HepG2 (cell line): ENCODE measurements around the gene THSD4. TPM values are rescaled to one million over a fixed set of nuclear protein-coding genes. Genes with fewer than 3 reads are reported as not detected.

Experiments used
- ATAC-seq: fragments of 200-7000 bp; cut with Tn5 transposase; 3 replicates; pipeline ENCODE4 v1.9.1; 2020; ENCODE audit warnings: mild to moderate bottlenecking, moderate library complexity
- BruUV-seq: library from RNA; stranded (reverse); fragments of 400-500 nt; replicated peaks from 2 replicates; lab custom pipeline; 2021; lab: Mats Ljungman, UMichigan
- CTCF ChIA-PET: fragments of 300-600 bp; formaldehyde crosslinking; extraction: SDS; loops from one replicate; lab custom pipeline; 2021; ENCODE audit warnings: low total read pairs, inconsistent platforms, low intra/inter-chr PET ratio; lab: Yijun Ruan, JAX
- POLR2A ChIA-PET: fragments of 350-600 bp; sonication (Branson Sonifier 250); formaldehyde crosslinking; loops from one replicate; lab custom pipeline; 2020; ENCODE audit warnings: antibody characterized with exemption, inconsistent platforms; lab: Yijun Ruan, JAX
- DNase-seq: peaks from one replicate; pipeline ENCODE4 v3.0.0-alpha.2; 2015; ENCODE audit warnings: low spot score
- FAIRE-seq: peaks from 3 replicates; lab custom pipeline; 2011; peaks lifted over from hg19 to GRCh38; lab: Jason Lieb, UNC
- H2AFZ ChIP-seq: one replicate; pipeline ENCODE4 v1.6.1; 2011; ENCODE audit warnings: low read length, inconsistent platforms
- H3K27ac ChIP-seq: fragments of 300-600 bp; 3 replicates; pipeline ENCODE4 v1.8.0; 2011; ENCODE audit warnings: mixed run types, mild to moderate bottlenecking, mixed read lengths, low read length, inconsistent platforms; ENCODE audit not compliant: insufficient read depth; ENCODE audit errors: extremely low read length
- H3K27me3 ChIP-seq, 2 experiments: fragments of 200-600 bp in 1 of 2; 2 replicates in 1 of 2; 3 replicates in 1 of 2; pipeline versions ENCODE4 v1.6.0 to v1.8.0; 2011; ENCODE audit warnings: low read length in 2 of 2, mild to moderate bottlenecking in 2 of 2, moderate library complexity in 2 of 2, inconsistent platforms in 1 of 2; ENCODE audit not compliant: insufficient read depth in 2 of 2, control insufficient read depth in 1 of 2
- H3K36me3 ChIP-seq, 2 experiments: fragments of 200-600 bp in 1 of 2; replicated peaks in 1 of 2; 2 replicates in 1 of 2; 3 replicates in 1 of 2; pipeline versions ENCODE4 v1.5.1 to v1.8.0; 2011; ENCODE audit warnings: low read length in 2 of 2, inconsistent platforms in 1 of 2; ENCODE audit not compliant: insufficient read depth in 2 of 2, control insufficient read depth in 1 of 2
- H3K4me1 ChIP-seq: 2 replicates; pipeline ENCODE4 v1.5.1; 2012; ENCODE audit warnings: low read length, inconsistent platforms; ENCODE audit not compliant: insufficient read depth
- H3K4me2 ChIP-seq: 2 replicates; pipeline ENCODE4 v1.6.0; 2011; ENCODE audit warnings: low read depth, low read length, inconsistent platforms
- H3K4me3 ChIP-seq, 3 experiments: fragments of 200-600 bp in 1 of 3; sonication (generic), shearing (Covaris generic) in 1 of 3; replicated peaks in 1 of 3; 2 replicates each; pipeline ENCODE4 v1.5.1; 2011 to 2016; ENCODE audit warnings: low read length in 3 of 3, inconsistent platforms in 2 of 3, low read depth in 2 of 3, mild to moderate bottlenecking in 2 of 3, control low read depth in 1 of 3, mixed read lengths in 1 of 3; ENCODE audit not compliant: insufficient read depth in 1 of 3
- H3K79me2 ChIP-seq: one replicate; pipeline ENCODE4 v1.6.1; 2011; ENCODE audit warnings: low read length, inconsistent platforms; ENCODE audit not compliant: insufficient read depth
- H3K9ac ChIP-seq: 2 replicates; pipeline ENCODE4 v1.6.0; 2011; ENCODE audit warnings: mild to moderate bottlenecking, low read depth, low read length, inconsistent platforms; ENCODE audit not compliant: insufficient read depth
- H3K9me3 ChIP-seq: 2 replicates; pipeline ENCODE4 v1.5.1; 2012; ENCODE audit warnings: mild to moderate bottlenecking, low read length
- H4K20me1 ChIP-seq: 2 replicates; pipeline ENCODE4 v1.6.0; 2011; ENCODE audit warnings: inconsistent platforms, mild to moderate bottlenecking, low read length, moderate library complexity; ENCODE audit not compliant: insufficient read depth
- CSRNP1 ChIP-seq: sonication (generic); formaldehyde crosslinking; IDR thresholded peaks from 2 replicates; pipeline ENCODE4 v1.8.1; 2023; ENCODE audit warnings: mild to moderate bottlenecking, missing genetic modification reagents
- HNRNPL ChIP-seq: fragments of 200-400 bp; formaldehyde crosslinking; IDR thresholded peaks from 2 replicates; pipeline ENCODE4 v1.6.1; 2017; ENCODE audit warnings: mild to moderate bottlenecking, low read depth, low read length
- KLF13 ChIP-seq: sonication (generic); formaldehyde crosslinking; IDR thresholded peaks from 2 replicates; pipeline ENCODE4 v1.4.0; 2020; ENCODE audit warnings: mild to moderate bottlenecking, missing genetic modification reagents
- MAFG ChIP-seq: sonication (generic); formaldehyde crosslinking; IDR thresholded peaks from 2 replicates; pipeline ENCODE4 v1.5.1; 2020; ENCODE audit warnings: mild to moderate bottlenecking, missing genetic modification reagents
- MYPOP ChIP-seq: sonication (generic); formaldehyde crosslinking; IDR thresholded peaks from 2 replicates; pipeline ENCODE4 v1.8.1; 2023; ENCODE audit warnings: mild to moderate bottlenecking, moderate library complexity, missing genetic modification reagents
- NPAS2 ChIP-seq: sonication (generic); formaldehyde crosslinking; IDR thresholded peaks from 2 replicates; pipeline ENCODE4 v1.8.0; 2022; ENCODE audit warnings: mild to moderate bottlenecking, missing genetic modification reagents, borderline replicate concordance
- SAFB2 ChIP-seq: sonication (generic); formaldehyde crosslinking; IDR thresholded peaks from 2 replicates; pipeline ENCODE4 v1.5.1; 2020; ENCODE audit warnings: missing genetic modification reagents, low read depth, mild to moderate bottlenecking, borderline replicate concordance
- SMARCE1 ChIP-seq: fragments of 450-650 bp; IDR thresholded peaks from 2 replicates; pipeline ENCODE4 v1.6.1; 2017; ENCODE audit warnings: borderline replicate concordance
- SSRP1 ChIP-seq: IDR thresholded peaks from 2 replicates; pipeline ENCODE4 v1.6.1; 2016; ENCODE audit warnings: control low read depth
- ZNF318 ChIP-seq: sonication (generic); formaldehyde crosslinking; IDR thresholded peaks from 2 replicates; pipeline ENCODE4 v1.4.0; 2020; ENCODE audit warnings: mild to moderate bottlenecking, missing genetic modification reagents
- ZNF629 ChIP-seq: sonication (generic); formaldehyde crosslinking; conservative IDR thresholded peaks from 2 replicates; pipeline ENCODE4 v1.5.0; 2020; ENCODE audit warnings: missing genetic modification reagents
- ZNF773 ChIP-seq: sonication (generic); formaldehyde crosslinking; IDR thresholded peaks from 2 replicates; pipeline ENCODE4 v1.4.0; 2020; ENCODE audit warnings: missing genetic modification reagents, borderline replicate concordance
- ZNF790 ChIP-seq: sonication (generic); formaldehyde crosslinking; IDR thresholded peaks from 2 replicates; pipeline ENCODE4 v1.8.0; 2022; ENCODE audit warnings: missing genetic modification reagents, mild to moderate bottlenecking, borderline replicate concordance
- WGBS: methylation state at CpG from one replicate; pipeline ENCODE4 v1.1.6; 2017; ENCODE audit warnings: low lambda C conversion rate; 5-methylcytosine and 5-hydroxymethylcytosine counted together
- in situ Hi-C: cut with HindIII; loops from 2 replicates; pipeline ENCODE4 v1.10.0; 2017; ENCODE audit warnings: low pct_unique_long_range_greater_than_20kb; ENCODE audit not compliant: extremely low pct_ligation_motif_present
- intact Hi-C: fragments of 100-400 bp; cut with micrococcal nuclease; formaldehyde crosslinking; loops from one replicate; pipeline ENCODE4 v1.10.0; 2022; ENCODE audit not compliant: unreplicated experiment
- polyA plus RNA-seq, 8 experiments: library from polyadenylated mRNA; depleted of rRNA in 3 of 8; stranded (reverse) in 7 of 8; unstranded in 1 of 8; fragments of >200 nt; fragmentation: Illumina TruSeq in 4 of 8; extraction: Trizol in 4 of 8; gene quantifications; 2 replicates each; pipeline versions ENCODE4 v1.2.1 to v1.2.3, GENCODE V29; 2011 to 2016; ENCODE audit warnings: low read depth in 4 of 8, missing spikeins in 1 of 8, mixed read lengths in 1 of 8; ENCODE audit not compliant: insufficient read depth in 1 of 8
- total RNA-seq, 5 experiments: library from RNA; depleted of rRNA; stranded (reverse); fragments of >200 nt; fragmentation: Illumina TruSeq; extraction: Trizol; gene quantifications; 2 replicates each; pipeline ENCODE4 v1.2.3, GENCODE V29; 2016; ENCODE audit warnings: low read depth in 1 of 5

The THSD4 gene
- total and polyA plus RNA-seq, 2 of the 13 experiments (the other 11 are each of a cell fraction or from before 2014, with no cell fraction given) = 0.07 to 0.21 TPM

- Histone ChIP-seq H3K79me2 (no peaks in the 10 kb centered on the region), H3K27me3 (no peaks in the 10 kb centered on the region; a peak in 1 of 5 replicates), H3K4me3 (no peak overlapping the region), H4K20me1 (no peaks in the 10 kb centered on the region), H3K9ac (no peak overlapping the region), H2AFZ (no peak overlapping the region), H3K9me3 (no peaks in the 10 kb centered on the region), H3K36me3 (no peaks in the 10 kb centered on the region), H3K4me1 (no peaks in the 10 kb centered on the region), H3K4me2 (no peak overlapping the region), H3K27ac (no peak overlapping the region)
- ChIA-PET CTCF (no interaction called here), POLR2A (no interaction called here)
- FAIRE-seq = no peak
- BruUV-seq = no TSS peak
- intact Hi-C loops = no loop called here
- no peak for DNase-seq
- WGBS = 41% methylated on average over 4 of the region's 4 CpGs
- ATAC-seq = no peak
- in situ Hi-C loops = no loop called here
- TF ChIP-seq ZNF629 (CRISPR knock-in tag) (no peak), MAFG (no peak), SAFB2 (CRISPR knock-in tag) (no peak), CSRNP1 (CRISPR knock-in tag) (no peak), NPAS2 (CRISPR knock-in tag) (no peak), SMARCE1 (no peak), HNRNPL (no peak), ZNF790 (CRISPR knock-in tag) (no peak), MYPOP (CRISPR knock-in tag) (no peak), KLF13 (CRISPR knock-in tag) (no peak), ZNF773 (CRISPR knock-in tag) (no peak), ZNF318 (CRISPR knock-in tag) (no peak), SSRP1 (CRISPR knock-in tag) (no peak)
These were observed 234.1 kb downstream of the THSD4 start for GRCh38 chr15:71349336-71349735.
